Right lobe of liver (tissue), 6 donors: ENCODE data around the gene MTO1. TPM values are rescaled to one million over a fixed set of nuclear protein-coding genes. Genes with fewer than 3 reads are reported as not detected.

ENCODE experiments used
- ATAC-seq, 4 donors: fragments of 200-7000 bp; cut with Tn5 transposase; one replicate each; pipeline ENCODE4 v1.9.1; 2020; ENCODE audit warnings: mild to moderate bottlenecking in 4 of 4, moderate library complexity in 4 of 4
- DNase-seq, 3 donors: peaks; one replicate each; pipeline ENCODE4 v3.0.0-alpha.2; 2020
- H3K27ac ChIP-seq, 3 donors: fragments of 200-600 bp; one replicate each; pipeline ENCODE4 v1.8.0; 2022
- H3K27me3 ChIP-seq, 2 donors: fragments of 200-600 bp; one replicate each; pipeline ENCODE4 v1.8.0; 2022
- H3K36me3 ChIP-seq, 4 donors: fragments of 200-600 bp; sonication (generic) in 1 of 4; one replicate each; pipeline versions ENCODE4 v1.5.1 to v1.8.0; 2017 to 2022; ENCODE audit warnings: control low read depth in 1 of 4
- H3K4me1 ChIP-seq, 4 donors: fragments of 200-600 bp; sonication (generic) in 1 of 4; one replicate each; pipeline versions ENCODE4 v1.5.1 to v1.8.0; 2017 to 2022; ENCODE audit warnings: control low read depth in 1 of 4
- H3K4me3 ChIP-seq, 3 donors: fragments of 200-600 bp; one replicate each; pipeline ENCODE4 v1.8.0; 2022
- H3K9me3 ChIP-seq, 4 donors: fragments of 200-600 bp; sonication (generic) in 1 of 4; one replicate each; pipeline versions ENCODE4 v1.5.1 to v1.8.0; 2017 to 2022; ENCODE audit warnings: control low read depth in 1 of 4
- CTCF ChIP-seq, 4 donors: fragments of 200-600 bp in 3 of 4; fragments of 450-650 bp in 1 of 4; IDR thresholded peaks; one replicate each; pipeline versions ENCODE4 v1.5.1 to v1.8.0; 2016 to 2022; ENCODE audit warnings: antibody characterized with exemption in 4 of 4, mild to moderate bottlenecking in 2 of 4
- POLR2A ChIP-seq: fragments of 450-650 bp; IDR thresholded peaks from one replicate; pipeline ENCODE4 v1.6.1; 2017; ENCODE audit warnings: antibody characterized with exemption, mild to moderate bottlenecking
- WGBS: methylation state at CpG from one replicate; pipeline ENCODE4 v1.1.6; 2018; ENCODE audit warnings: low coverage, low lambda C conversion rate; ENCODE audit not compliant: insufficient coverage; ENCODE audit errors: missing lambda C conversion rate; 5-methylcytosine and 5-hydroxymethylcytosine counted together
- intact Hi-C, 2 donors: fragments of 100-400 bp; cut with DNase I; formaldehyde crosslinking; loops; one replicate each; pipeline versions ENCODE4 v1.11.2 to v1.14.1; 2022
- total RNA-seq, 6 experiments: library from RNA; depleted of rRNA in 2 of 6; stranded (reverse); fragments of >200 nt in 2 of 6; fragmentation: NEBNext Ultra II Directional in 3 of 6; extraction: Animal tissue kit (Norgen Biotek cat#: 25700) in 3 of 6; gene quantifications; one replicate each; pipeline versions ENCODE4 v1.1.0 to v1.2.4, GENCODE V29; 2016 to 2023
- donor health status: DM: no; HTN: yes; CAD: no.
- donor health status: DM: no; HTN: no; CAD: no.
- donor health status: DM: no; HTN: no; CAD: no.
- donor health status: DM: no; HTN: yes; CAD: no.
- donor health status: DM: no; HTN: yes; CAD: no.

Gene MTO1
- total RNA-seq, 6 experiments from 2014 or later, result 24.6 to 33.7 (median 29.0) TPM

DNA sequence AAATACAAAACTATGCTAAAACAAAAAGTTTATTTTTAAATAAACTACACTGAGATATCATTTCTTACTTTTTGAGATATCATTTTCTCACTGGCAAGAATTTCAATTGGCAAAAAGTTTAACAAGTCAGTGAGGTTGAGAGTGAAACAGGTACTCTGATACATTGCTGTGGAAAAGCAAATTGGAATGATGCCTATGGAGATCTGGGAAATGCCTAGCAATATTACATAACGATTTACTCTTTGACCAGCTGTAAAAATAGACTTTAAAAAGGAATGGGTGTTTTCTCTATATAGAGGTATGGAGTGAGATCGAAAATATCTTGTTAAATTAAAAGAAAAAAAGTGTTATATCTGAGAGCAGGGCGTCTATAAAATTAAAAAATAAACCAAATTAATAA, 26.3 kb upstream of the MTO1 start:
- intact Hi-C loops, result no loop called here
- H3K4me1 ChIP-seq, result peaks cover 0 to 5% (median 0%) of the 10 kb centered on the region in 4 donors
- ATAC-seq (peak; percentile 83 to 87 (median 85)), DNase-seq (no peak)
- TF ChIP-seq POLR2A (no peak), CTCF (IDR thresholded peaks at IDR 0.05) (no peak)
- peak overlapping the region in 1 of 3 donors; percentile 41 for H3K27ac ChIP-seq
- H3K27me3 ChIP-seq, result no peaks in the 10 kb centered on the region
- H3K4me3 ChIP-seq, result no peak overlapping the region
- 35% methylated on average over 3 of the region's 3 CpGs for WGBS
- H3K36me3 ChIP-seq, result no peaks in the 10 kb centered on the region
- no peaks in the 10 kb centered on the region for H3K9me3 ChIP-seq

- Histone ChIP-seq H3K27ac (no peak overlapping the region), H3K4me3 (no peak overlapping the region), H3K36me3 (no peaks in the 10 kb centered on the region), H3K27me3 (no peaks in the 10 kb centered on the region), H3K4me1 (no peaks in the 10 kb centered on the region), H3K9me3 (no peaks in the 10 kb centered on the region)
- TF ChIP-seq CTCF (IDR thresholded peaks at IDR 0.05) (no peak), POLR2A (no peak)
- intact Hi-C loops, result no loop called here
- WGBS, result 98% methylated on average over 3 of the region's 3 CpGs
- no peak for ATAC-seq
- no peak for DNase-seq
Measured at GRCh38 chr6:73443555-73443954, 18.0 kb upstream of the MTO1 start.

- Histone ChIP-seq H3K4me1 (no peaks in the 10 kb centered on the region), H3K27ac (peak overlapping the region; percentile 55 to 81 (median 72)), H3K27me3 (no peaks in the 10 kb centered on the region), H3K4me3 (peak overlapping the region; percentile 50 to 65 (median 61)), H3K36me3 (no peaks in the 10 kb centered on the region), H3K9me3 (no peaks in the 10 kb centered on the region)
- peak; percentile 63 to 75 (median 66) for ATAC-seq
- TF ChIP-seq CTCF (IDR thresholded peaks at IDR 0.05) (no peak), POLR2A (no peak)
- DNase-seq, result peak; percentile 55 to 64 (median 58)
- intact Hi-C loops, result no loop called here
- 7% methylated on average over 26 of the region's 79 CpGs for WGBS
Measured at GRCh38 chr6:73451223-73452106, 10.1 kb upstream of the MTO1 start.

DNA sequence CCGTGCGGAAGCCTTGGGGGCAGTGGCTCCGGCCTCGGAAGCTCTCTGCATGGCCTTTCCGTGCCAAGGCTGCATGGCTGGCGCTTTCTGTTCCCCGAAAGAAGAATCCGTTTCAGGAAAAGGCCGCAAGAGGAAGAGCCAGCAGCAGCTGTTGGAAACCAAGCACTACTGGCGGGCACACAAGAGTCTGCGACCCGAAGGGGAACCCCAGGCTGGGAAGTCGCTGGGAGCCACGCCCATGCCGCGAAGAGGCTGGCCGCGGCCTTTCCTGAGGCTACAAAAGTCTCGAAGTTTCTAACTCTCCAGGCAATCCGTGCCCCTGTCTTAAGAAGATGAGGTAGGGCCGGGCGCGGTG, 9.5 kb upstream of the MTO1 start, which contains the start of gene CGAS:
CGAS (minus strand) TSS at position 191 of the 355 bp plus-strand sequence; CDS start at position 75, 116 bp downstream.
- ATAC-seq, result peak; percentile 83 to 89 (median 86)
- DNase-seq, result peak; percentile 73 to 85 (median 82)
- H3K27ac ChIP-seq, result peak within 1 kb of the TSS; percentile 55 to 81 (median 72)
- no peaks in the 10 kb centered on the region for H3K36me3 ChIP-seq
- TF ChIP-seq POLR2A, result no peak
- no peaks in the 10 kb centered on the region for H3K27me3 ChIP-seq
- H3K9me3 ChIP-seq, result no peaks in the 10 kb centered on the region
- intact Hi-C loops, result no loop called here
- H3K4me3 ChIP-seq, result peak within 1 kb of the TSS; percentile 50 to 65 (median 61)
- no peaks in the 10 kb centered on the region for H3K4me1 ChIP-seq
- WGBS, result 20% methylated on average over 13 of the region's 23 CpGs
